AG04450 (cell line): ENCODE measurements around the gene FGD6. TPM values are rescaled to one million over a fixed set of nuclear protein-coding genes. Genes with fewer than 3 reads are reported as not detected.

Source experiments
- CTCF ChIA-PET: fragments of 300-600, 350-600 bp; formaldehyde crosslinking; extraction: SDS; loops from one replicate; lab custom pipeline; 2022; ENCODE audit warnings: antibody characterized with exemption, inconsistent platforms; lab: Charles Lee
- POLR2A ChIA-PET: fragments of 350-600 bp; formaldehyde crosslinking; extraction: SDS; loops from one replicate; lab custom pipeline; 2021; ENCODE audit warnings: antibody characterized with exemption, inconsistent platforms; lab: Yijun Ruan, JAX
- DNase-seq: peaks from one replicate; pipeline ENCODE4 v3.0.0-alpha.2; 2011; ENCODE audit warnings: low read depth, low spot score
- H3K27ac ChIP-seq: one replicate; pipeline ENCODE4 v1.5.1; 2012; ENCODE audit warnings: low read depth, low read length, control low read depth
- H3K27me3 ChIP-seq: one replicate; pipeline ENCODE4 v1.6.0; 2012; ENCODE audit warnings: low read length; ENCODE audit not compliant: control insufficient read depth, insufficient read depth
- H3K4me3 ChIP-seq: 2 replicates; pipeline ENCODE4 v1.5.1; 2011; ENCODE audit warnings: mild to moderate bottlenecking, low read depth, low read length, control low read depth
- H3K9me3 ChIP-seq: 2 replicates; pipeline ENCODE4 v1.5.1; 2012; ENCODE audit warnings: low read length; ENCODE audit not compliant: control insufficient read depth, insufficient read depth
- CTCF ChIP-seq: IDR thresholded peaks from 2 replicates; pipeline ENCODE4 v1.5.1; 2011; ENCODE audit warnings: low read depth, low read length, control low read depth, inconsistent platforms
- polyA plus RNA-seq: library from polyadenylated mRNA; depleted of rRNA; stranded (reverse); fragments of >200 nt; gene quantifications from 2 replicates; pipeline ENCODE4 v1.2.3, GENCODE V29; 2011

Gene FGD6
- polyA plus RNA-seq, 1 experiment: 10.2 TPM

- no peak for DNase-seq
- H3K27me3 ChIP-seq: no peaks in the 10 kb centered on the region
- TF ChIP-seq CTCF: no peak
- H3K27ac ChIP-seq: no peak overlapping the region
- H3K4me3 ChIP-seq: no peak overlapping the region
- no peaks in the 10 kb centered on the region for H3K9me3 ChIP-seq
- ChIA-PET CTCF (no interaction called here), POLR2A (no interaction called here)
These were observed 39.1 kb downstream of the FGD6 start for GRCh38 chr12:95178136-95178535.

DNA sequence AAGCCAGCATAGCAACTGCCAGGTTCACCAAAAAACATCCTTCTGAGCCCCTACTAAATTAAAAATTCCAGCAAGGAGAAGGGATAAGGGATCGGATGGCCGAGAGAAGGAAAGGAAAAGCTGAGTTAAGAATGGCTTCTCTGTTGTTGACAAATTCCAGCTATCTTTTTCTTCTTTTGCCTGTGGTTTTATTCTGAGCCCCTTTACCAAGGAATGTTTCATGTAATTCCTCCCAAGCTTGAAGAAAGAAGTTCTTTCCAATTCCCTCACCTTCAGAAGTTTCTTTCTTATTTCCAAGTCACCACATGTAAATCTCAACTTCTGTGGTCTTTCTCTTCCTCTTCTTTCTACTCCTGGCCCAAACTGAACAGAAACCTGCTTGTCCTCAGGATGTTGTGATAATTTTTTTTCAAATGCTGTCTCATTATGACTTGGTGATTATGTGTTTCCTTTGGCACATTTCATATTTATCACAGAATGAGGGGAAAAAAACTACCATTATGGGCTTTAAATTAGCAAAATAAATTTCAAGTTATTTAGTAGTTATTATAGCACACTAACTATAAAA lies 40.0 kb downstream of the FGD6 start:
- Histone ChIP-seq H3K4me3 (no peak overlapping the region), H3K27me3 (no peaks in the 10 kb centered on the region), H3K9me3 (no peaks in the 10 kb centered on the region), H3K27ac (no peak overlapping the region)
- POLR2A ChIA-PET: interaction anchor here (0.6 kb wide), 1 partner anchor 468 kb away, joined by 3 read pairs; no protein-coding TSS in a partner anchor
- TF ChIP-seq CTCF: no peak
- CTCF ChIA-PET: no interaction called here
- no peak for DNase-seq

DNA sequence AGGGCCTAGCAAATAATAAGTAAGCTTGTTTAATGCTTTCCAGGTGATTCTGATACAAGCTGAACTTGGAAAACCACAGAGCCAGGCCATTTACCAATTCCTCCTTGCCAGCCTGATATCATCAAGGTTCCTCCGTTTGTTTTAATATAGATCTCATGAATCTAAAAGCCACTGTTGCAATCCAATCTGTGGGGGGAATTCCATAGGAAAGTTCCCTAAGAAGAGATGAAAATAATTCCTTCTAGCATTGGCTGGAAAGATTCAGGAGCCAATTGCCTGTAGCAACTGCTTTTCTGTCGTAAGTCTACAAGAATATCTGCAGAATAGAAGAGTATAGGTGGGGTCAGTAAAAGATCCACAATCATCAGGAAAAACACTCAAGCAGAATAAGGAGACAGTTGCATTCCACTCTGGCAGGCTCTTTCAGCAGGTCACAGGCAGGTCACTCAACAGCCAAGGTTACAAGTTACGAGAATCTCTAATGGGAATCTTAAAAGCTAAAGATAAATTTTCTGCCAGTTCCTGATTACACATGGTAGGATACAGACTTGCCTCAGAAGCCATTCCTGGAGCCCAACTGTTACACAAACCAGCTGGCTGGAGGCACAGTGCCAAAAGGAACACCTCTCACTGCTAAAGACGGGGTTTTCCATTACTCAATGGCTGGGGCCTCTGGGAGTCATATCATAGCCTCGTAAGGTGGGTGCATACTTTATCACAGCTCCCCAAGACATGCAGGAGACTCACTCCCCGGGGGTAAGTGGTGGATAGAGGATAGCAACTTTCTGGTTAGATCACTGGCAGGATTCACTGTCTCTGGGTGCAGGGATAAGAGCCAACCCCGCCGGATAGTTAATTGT lies 43.6 kb downstream of the FGD6 start:
- no peaks in the 10 kb centered on the region for H3K27me3 ChIP-seq
- ChIA-PET CTCF (interaction anchor here (0.8 kb wide), 1 partner anchor 44 kb away, joined by 3 read pairs; the partner anchor contains the start of gene VEZT), POLR2A (interaction anchor here (0.6 kb wide), 1 partner anchor 14 kb away, joined by 3 read pairs; no protein-coding TSS in a partner anchor)
- peak overlapping the region; percentile 25 for H3K27ac ChIP-seq
- DNase-seq: peak; percentile 81
- TF ChIP-seq CTCF: no peak
- H3K9me3 ChIP-seq: no peaks in the 10 kb centered on the region
- H3K4me3 ChIP-seq: no peak overlapping the region

DNA sequence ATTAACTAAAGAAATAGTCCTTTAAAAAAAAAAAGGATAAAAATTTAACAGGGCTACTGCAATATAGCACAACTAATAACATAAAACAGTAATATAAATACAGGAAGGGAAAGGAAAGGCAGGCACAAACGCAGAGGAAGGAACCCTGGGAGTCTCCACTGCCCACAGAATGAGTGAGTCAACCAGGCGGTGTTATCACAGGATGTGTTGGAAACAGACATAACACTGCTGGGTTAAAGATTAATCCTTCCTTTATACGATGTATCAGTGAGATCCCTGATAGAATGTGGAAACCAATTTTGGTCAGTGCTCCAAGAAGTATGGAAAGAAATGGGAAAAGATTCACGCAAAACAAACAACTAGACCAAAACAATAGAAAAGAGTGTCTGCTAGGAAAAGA lies 47.9 kb downstream of the FGD6 start:
- no peak for TF ChIP-seq CTCF
- DNase-seq: peak; percentile 30
- Histone ChIP-seq H3K27ac (peak overlapping the region; percentile 4), H3K27me3 (no peaks in the 10 kb centered on the region), H3K4me3 (no peak overlapping the region), H3K9me3 (no peaks in the 10 kb centered on the region)
- POLR2A ChIA-PET: no interaction called here
- CTCF ChIA-PET: no interaction called here

- ChIA-PET POLR2A (interaction anchor here (0.6 kb wide), 1 partner anchor 379 kb away, joined by 3 read pairs; no protein-coding TSS in a partner anchor), CTCF (interaction anchor here (1.1 kb wide), 1 partner anchor 95 kb away, joined by 3 read pairs; the partner anchor contains the start of gene NR2C1)
- Histone ChIP-seq H3K27ac (no peak overlapping the region), H3K9me3 (no peaks in the 10 kb centered on the region), H3K4me3 (no peak overlapping the region), H3K27me3 (no peaks in the 10 kb centered on the region)
- no peak for TF ChIP-seq CTCF
- DNase-seq: no peak
These were observed 48.5 kb downstream of the FGD6 start for GRCh38 chr12:95168746-95169145.
